NCI-H2196 treated with DMSO at 0.1 percent for 48 hours (cell line): ENCODE data around the gene DLX6.
"Not testable (repeated sequence)": the region's sequence is repeated elsewhere in the genome, so short reads cannot be mapped to it uniquely, and the experiment has no call there.

Experiments
- DNase-seq: peaks from one replicate; lab custom pipeline; 2025; ENCODE audit not compliant: unreplicated experiment; lab: John Stamatoyannopoulos, UW

The DLX6 gene

DNA sequence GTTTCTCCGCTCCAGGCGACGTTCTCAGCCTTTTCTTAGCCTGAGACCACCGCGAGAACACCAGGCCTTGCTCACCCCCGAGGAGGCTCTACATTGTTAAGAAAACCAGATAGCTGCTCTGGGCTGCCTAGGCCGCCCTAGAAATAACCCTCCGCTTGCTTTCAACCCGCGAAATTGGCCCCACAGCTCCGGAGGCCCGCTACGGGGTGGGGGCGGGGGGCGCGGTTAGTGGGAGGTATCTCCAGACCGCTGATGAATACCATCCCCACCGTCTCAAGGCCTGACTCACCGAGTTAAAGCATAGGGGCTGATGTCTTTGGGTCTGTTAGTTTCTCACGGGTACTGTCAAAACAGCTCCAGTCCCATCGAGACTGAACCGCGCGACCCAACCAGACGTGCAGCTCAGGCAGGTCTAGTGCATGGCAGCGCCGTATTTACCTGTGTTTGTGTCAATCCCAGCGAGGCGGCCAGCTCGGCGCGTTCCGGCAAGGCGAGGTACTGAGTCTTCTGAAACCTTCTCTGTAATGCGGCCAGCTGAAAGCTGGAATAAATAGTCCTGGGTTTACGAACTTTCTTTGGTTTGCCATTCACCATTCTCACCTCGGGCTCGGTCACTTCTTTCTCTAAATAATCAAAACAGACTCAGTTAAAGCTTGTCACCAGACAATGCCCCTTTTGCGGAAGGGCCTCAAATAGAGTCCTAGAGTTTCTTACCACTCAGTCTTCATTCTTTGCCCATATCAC, 16.6 kb downstream of the DLX6 start:
- DNase-seq, result no peak

DNA sequence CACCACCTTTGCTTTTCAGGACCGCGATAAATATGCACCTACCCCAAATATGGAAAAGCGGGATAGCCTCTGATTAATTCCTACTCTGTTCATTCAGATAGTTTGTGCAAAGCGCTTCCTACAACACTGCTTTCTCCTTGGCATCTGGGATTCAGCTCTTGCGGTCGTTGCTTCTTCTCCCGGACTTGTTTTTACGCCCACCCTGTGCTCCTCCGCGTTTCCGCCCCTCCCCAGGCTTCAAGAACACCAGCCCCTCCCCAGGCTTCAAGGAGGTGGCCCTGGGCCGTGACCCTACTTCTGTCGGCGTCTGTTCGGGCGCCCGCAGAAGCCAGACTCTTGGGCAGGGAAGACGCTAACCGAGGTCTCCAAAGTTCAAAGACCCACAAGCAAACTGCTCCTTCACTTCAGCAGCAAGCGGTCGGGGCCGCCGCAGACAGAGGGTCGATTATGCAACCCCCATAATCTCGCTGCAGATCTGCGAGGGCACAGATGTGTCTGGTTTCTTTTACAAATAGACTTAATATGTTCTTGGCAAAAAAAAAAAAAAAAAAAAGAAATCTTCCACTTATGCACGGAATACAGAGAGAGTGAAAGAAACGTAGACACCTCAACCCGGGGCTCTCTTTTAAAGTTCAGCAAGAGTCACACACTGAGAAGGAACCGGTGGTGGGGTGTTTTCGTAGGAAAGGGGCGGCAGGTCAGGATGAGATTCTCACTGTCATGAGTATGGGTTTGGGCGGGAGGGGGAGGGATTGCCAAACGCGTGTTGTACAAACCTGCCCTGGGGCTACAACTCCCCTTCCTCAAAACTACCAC, 17.3 kb downstream of the DLX6 start:
- no peak for DNase-seq

- peak; percentile 20 for DNase-seq
Measured at GRCh38 chr7:97024209-97025129, 19.1 kb downstream of the DLX6 start, which contains the start of gene DLX5. TSS of gene DLX5 (minus strand) at chr7:97024831. CDS start at chr7:97024623, 208 bp downstream.

DNA sequence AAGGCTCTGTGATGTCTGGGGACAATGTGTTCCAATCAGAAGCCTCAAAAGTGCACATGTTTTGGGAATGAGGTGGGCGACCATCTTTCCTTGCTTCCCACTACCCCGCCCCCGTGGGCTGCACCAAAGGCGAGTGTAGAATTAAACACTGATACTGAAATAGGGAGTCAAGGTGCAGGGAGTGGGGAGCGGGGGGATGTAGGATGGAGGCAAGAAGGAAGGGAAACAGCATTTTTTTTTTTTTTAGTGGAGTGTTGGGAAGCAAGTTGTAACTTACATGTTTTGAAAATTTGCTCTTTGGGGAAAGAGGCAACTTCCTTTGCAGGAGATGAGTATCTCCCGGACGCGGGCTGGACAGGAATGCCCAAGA, 19.8 kb downstream of the DLX6 start:
- no peak for DNase-seq

DNA sequence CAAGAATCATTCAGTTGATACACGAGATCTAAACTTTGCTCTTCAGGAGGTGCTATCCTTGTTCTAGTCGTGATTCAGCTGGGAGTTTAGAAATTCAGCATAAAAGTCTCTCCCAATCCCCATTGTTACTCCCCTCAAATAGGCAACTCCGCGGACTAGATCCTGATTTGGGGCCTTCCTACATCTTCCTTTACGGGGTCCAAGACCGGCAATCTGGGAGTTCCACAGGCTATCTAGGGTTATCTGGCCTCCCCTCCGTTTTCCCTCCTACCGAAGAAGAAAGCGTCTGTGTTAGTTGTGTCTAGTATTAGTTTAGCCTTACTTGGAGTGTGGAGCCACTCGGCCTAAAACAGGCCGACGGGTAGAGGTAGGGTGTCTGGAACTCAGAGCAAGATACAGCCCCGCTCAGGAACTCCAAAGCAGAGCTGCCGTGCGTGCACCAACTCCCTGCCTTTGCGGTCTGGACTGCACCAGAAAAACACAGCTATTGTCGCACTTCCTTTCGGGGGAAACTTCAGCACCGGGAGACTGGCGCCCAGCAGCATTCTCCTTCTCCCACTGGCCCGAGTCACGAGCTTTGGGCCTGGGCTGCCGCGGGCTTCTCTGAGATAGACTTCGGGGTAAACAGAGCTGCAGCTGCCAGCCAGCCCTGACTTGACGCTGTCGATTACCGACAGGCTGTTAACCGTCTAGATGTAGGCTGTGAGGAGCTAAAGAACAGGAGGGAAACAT, 20.8 kb downstream of the DLX6 start:
- no peak for DNase-seq

- DNase-seq, result no peak
Measured at GRCh38 chr7:97026715-97027426, 21.5 kb downstream of the DLX6 start.

DNA sequence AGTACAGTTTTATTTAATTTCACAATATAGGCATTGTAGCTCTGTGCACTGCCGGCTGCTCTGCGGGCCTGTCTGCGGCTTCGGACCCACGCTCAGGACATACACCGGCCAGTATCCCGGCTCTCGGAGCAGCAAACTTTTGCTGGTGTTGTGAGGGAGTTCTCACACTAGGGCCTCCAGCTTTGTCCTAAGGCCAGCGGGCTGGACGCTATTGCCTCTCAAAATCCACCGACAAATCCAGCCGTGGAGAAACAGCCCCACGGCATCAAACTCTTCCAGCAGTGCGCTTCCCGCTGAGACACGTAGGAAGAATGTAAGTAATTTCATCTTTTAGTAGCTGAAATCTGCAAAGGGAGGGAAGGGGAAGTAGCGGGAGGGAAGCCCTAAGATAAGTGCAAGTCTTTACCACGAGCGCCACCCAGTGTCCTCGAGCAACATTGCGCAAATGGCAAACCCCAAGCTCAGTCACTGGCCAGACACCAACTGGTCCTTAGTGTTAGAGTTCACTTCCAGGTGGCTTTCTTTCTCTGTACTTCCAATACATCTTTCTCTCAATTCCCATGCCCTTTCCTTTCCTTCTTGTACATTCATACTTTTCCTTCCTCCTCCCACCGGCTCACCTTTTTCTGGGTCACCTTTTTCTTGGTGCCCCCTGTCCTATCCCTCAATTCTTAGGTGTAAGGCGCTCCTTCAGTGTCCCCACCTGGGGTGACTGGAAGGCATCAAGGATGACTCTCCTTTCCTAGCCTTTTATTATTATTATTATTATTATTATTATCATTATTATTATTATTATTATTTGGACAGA, 22.3 kb downstream of the DLX6 start:
- peak; percentile 80 for DNase-seq

DNA sequence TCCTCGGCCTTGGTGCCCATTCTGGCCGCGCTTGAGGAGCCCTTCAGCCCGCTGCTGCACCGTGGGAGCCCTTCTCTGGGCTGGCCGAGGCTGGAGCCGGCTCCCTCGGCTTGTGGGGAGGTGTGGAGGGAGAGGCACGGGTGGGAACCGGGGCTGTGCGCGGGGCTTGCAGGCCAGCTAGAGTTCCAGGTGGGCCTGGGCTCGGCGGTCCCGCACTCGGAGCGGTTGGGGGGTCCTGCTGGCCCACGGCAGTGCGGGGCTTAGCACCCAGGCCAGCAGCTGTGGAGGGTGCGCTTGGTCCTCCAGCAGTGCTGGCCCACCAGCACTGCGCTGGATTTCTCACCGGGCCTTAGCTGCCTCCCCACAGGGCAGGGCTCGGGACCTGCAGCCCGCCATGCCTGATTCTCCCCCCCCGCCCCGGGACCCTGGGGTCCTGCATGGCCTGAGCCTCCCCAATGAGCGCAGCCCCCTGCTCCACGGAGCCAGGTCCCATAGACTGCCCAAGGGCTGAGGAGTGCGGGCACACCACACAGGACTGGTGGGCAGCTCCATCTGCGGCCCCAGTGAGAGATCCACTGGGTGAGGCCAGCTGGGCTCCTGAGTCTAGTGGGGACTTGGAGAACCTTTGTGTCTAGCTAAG, 29.0 kb downstream of the DLX6 start:
- not testable (repeated sequence) for DNase-seq

DNA sequence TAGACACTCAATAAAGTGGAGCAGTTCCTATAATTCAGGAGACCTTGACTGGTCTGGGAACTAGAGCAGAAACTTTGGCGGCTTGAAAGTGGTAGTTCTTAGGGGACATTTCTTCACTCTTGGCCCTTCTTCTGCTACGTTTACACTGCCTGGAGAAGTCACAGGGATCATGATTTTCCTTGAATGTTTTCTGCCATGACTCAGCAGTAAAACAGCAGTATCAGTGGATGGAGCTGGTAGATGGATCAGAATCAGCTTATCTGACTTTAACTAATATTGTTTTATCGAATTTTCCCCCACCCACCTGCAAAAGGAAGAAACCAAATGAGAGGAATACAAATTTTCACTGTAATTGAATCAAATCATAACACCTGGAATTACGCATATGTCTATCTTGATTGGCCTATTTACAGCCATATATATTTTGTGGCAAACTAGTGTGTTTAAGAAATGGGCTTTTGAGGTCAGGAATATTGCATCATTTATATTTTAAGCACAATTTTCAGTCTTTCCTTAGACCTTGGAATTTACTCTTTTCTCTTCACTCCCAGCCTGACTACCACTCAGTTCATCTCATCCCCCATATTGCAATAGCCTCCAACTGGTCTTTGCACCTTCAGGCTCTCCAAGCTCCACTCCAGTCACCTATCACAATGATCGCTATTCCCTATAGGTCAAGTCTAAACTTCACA, 34.2 kb downstream of the DLX6 start:
- DNase-seq, result no peak

DNA sequence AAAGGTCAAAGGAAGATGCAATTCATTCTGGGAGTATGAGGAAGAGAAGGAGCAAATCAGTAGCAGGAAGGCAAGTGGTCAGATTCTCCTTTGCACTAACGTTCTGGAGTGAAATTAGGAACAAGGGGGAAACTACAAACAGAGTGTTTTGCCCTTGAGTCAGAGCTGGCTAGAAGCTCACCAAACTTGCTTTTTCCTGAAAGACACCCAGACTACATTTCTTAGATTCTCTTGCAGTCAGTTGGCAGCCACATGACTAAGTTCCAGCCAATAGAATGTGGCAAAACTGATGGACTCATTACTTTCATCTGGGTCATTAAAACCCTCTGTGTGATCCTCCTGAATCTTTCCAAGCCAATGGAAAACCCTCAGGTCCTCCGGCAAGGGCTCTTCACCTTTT, 37.9 kb downstream of the DLX6 start:
- DNase-seq, result no peak
